NB4 (cell line): ENCODE data around the gene EIF2S3.
"Not testable (repeated sequence)": the region's sequence is repeated elsewhere in the genome, so short reads cannot be mapped to it uniquely, and the experiment has no call there.

Source experiments
- DNase-seq: peaks from one replicate; pipeline ENCODE4 v3.0.0; 2010; ENCODE audit warnings: low read depth
- H3K4me3 ChIP-seq: one replicate; pipeline ENCODE4 v1.5.1; 2011; ENCODE audit warnings: mild to moderate bottlenecking, low read depth, low read length, moderate library complexity
- CTCF ChIP-seq: IDR thresholded peaks from one replicate; pipeline ENCODE4 v1.5.1; 2012; ENCODE audit warnings: low read depth, low read length
- MYC ChIP-seq: IDR thresholded peaks from 2 replicates; pipeline ENCODE4 v1.6.1; 2011; ENCODE audit warnings: low read depth, low read length
- POLR2A ChIP-seq: IDR thresholded peaks from 2 replicates; pipeline ENCODE4 v1.6.1; 2011; ENCODE audit warnings: mild to moderate bottlenecking; ENCODE audit not compliant: insufficient read length; ENCODE audit errors: extremely low read depth
- TF ChIP-seq, protein P1 (sequence below): IDR thresholded peaks from 2 replicates; pipeline ENCODE4 v1.6.1; 2011; ENCODE audit warnings: low read depth, low read length

The EIF2S3 gene

DNA sequence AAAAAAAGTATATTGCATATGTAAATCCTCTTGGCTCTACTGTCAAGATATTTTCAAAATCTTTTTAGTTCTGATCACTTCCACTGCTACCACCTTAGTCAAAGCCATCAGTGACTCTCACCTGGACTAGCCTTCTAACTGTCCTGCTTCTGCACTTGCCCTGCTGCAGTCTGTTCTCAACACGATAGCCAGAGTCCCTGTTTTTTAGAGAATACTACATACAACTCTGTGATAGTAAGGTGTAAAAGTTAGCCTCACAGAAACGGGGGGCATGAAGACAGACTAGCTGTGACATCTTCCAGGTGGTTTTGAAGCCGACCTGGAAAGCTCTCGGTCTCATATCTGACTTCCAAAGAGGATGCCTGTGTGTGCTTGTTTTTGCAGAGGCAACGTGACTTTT is 24.7 kb downstream of the EIF2S3 start:
- peak; percentile 15 for DNase-seq
- no peak overlapping the region for H3K4me3 ChIP-seq
- TF ChIP-seq, protein P1, sequence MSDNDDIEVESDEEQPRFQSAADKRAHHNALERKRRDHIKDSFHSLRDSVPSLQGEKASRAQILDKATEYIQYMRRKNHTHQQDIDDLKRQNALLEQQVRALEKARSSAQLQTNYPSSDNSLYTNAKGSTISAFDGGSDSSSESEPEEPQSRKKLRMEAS = no peak
- TF ChIP-seq POLR2A (no peak), MYC (no peak)

- H3K4me3 ChIP-seq, DNase-seq: not testable (repeated sequence)
Measured at GRCh38 chrX:24080245-24080644, 25.5 kb downstream of the EIF2S3 start.

- no peak for TF ChIP-seq MYC
- TF ChIP-seq POLR2A = no peak
- TF ChIP-seq, protein P1 = no peak
- TF ChIP-seq CTCF = no peak
- H3K4me3 ChIP-seq = no peak overlapping the region
- no peak for DNase-seq
Measured at GRCh38 chrX:24080704-24081103, 25.9 kb downstream of the EIF2S3 start.

- peak; percentile 80 for DNase-seq
- H3K4me3 ChIP-seq = no peak overlapping the region
- TF ChIP-seq POLR2A = no peak
- no peak for TF ChIP-seq MYC
- TF ChIP-seq, protein P1 = no peak
- peak; percentile 55 for TF ChIP-seq CTCF
Measured at GRCh38 chrX:24081661-24082154, 27.0 kb downstream of the EIF2S3 start.

- H3K4me3 ChIP-seq = no peak overlapping the region
- DNase-seq = no peak
- no peak for TF ChIP-seq CTCF
- no peak for TF ChIP-seq MYC
- TF ChIP-seq, protein P1 = no peak
- no peak for TF ChIP-seq POLR2A
Measured at GRCh38 chrX:24082447-24082846, 27.7 kb downstream of the EIF2S3 start.

- TF ChIP-seq MYC (no peak), POLR2A (no peak), CTCF (no peak)
- TF ChIP-seq, protein P1 = no peak
- peak overlapping the region; percentile 34 for H3K4me3 ChIP-seq
- peak; percentile 10 for DNase-seq
Measured at GRCh38 chrX:24085101-24085500, 30.3 kb downstream of the EIF2S3 start.
